ENCODE results near the gene PPP1R1B. TPM values are rescaled to one million over a fixed set of nuclear protein-coding genes. Genes with fewer than 3 reads are reported as not detected.

PPP1R1B gene
- total RNA-seq, 1 donor = not detected

DNA sequence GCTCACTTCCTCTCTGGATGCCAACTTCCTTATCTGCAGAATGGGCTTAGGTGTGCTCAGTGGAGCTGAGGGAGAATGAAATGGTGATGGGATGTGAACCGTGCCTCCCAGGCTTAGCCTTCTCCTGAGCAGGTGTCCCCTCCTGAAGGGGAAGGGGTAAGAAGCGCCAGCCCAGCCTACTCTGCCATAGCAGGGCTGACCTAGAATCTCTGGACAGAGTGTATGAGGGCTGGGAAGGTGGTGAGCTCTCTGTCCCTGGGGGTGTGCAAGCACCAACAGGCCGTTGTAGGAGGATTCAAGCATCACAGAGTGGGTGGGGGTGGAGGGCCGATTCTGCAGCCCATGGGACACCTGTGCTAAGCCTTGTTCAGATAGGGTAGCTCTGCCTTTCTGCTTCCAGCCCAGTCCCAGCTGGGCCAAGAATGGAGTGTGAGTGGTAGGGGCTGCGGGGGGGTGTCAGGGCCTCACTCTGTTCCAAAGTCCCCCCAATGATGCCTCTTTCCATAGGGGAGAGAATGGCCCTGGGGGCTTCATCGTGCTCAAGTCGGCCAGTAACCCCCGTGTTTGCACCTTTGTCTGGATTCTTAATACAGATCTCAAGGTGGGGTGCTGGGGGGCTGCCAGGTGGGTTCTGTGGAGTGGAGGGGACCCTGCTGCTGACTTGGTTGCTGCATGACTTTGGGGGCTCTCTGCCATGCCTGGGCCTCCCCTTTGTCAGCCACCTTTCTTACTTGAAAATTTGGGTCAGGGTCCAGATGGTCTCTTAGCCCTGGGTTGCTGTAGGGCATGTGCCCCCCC is 35.2 kb downstream of the PPP1R1B start:
- H3K4me1 ChIP-seq (ENCODE audit: insufficient read depth, low read length) = no peaks in the 10 kb centered on the region
- no peak for TF ChIP-seq CTCF (IDR thresholded peaks at IDR 0.05; ENCODE audit: extremely low read depth, low read depth, low read length)

DNA sequence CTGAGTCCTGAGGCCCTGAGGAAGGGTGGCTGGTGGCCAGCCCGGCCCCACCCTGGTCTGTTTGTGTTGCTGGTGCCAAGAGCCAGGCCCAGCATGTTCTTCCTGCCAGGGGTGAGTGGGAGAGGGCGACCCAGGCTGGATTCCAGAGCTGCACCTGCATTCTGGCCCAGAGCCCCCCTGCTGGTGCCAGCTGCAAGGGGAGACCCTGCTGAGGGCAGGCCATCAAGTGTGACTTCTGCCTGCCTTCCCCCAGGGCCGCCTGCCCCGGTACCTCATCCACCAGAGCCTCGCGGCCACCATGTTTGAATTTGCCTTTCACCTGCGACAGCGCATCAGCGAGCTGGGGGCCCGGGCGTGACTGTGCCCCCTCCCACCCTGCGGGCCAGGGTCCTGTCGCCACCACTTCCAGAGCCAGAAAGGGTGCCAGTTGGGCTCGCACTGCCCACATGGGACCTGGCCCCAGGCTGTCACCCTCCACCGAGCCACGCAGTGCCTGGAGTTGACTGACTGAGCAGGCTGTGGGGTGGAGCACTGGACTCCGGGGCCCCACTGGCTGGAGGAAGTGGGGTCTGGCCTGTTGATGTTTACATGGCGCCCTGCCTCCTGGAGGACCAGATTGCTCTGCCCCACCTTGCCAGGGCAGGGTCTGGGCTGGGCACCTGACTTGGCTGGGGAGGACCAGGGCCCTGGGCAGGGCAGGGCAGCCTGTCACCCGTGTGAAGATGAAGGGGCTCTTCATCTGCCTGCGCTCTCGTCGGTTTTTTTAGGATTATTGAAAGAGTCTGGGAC is 36.0 kb downstream of the PPP1R1B start:
- H3K27me3 ChIP-seq (ENCODE audit: insufficient read depth, low read length) = peaks cover 30% of the 10 kb centered on the region
- no peaks in the 10 kb centered on the region for H3K9me3 ChIP-seq (ENCODE audit: low read depth, low read length)
- no peak overlapping the region for H2AFZ ChIP-seq (ENCODE audit: low read length)
- no peaks in the 10 kb centered on the region for H3K4me1 ChIP-seq (ENCODE audit: insufficient read depth, low read length)
- no peaks in the 10 kb centered on the region for H3K79me2 ChIP-seq (ENCODE audit: insufficient read depth, low read length)
- H4K20me1 ChIP-seq (ENCODE audit: insufficient read depth, low read length) = peaks cover 6% of the 10 kb centered on the region
- no peak overlapping the region for H3K4me3 ChIP-seq (ENCODE audit: insufficient read depth, low read length)
- no peak overlapping the region for H3K4me2 ChIP-seq (ENCODE audit: insufficient read depth, low read length)
- peaks cover 4% of the 10 kb centered on the region for H3K36me3 ChIP-seq (ENCODE audit: insufficient read depth, low read length)
- no peak overlapping the region for H3K27ac ChIP-seq (ENCODE audit: low read depth, low read length)
- DNase-seq (ENCODE audit: insufficient read length, low spot score, missing footprints) = peak; percentile 68
- no peak for TF ChIP-seq CTCF (IDR thresholded peaks at IDR 0.05; ENCODE audit: extremely low read depth, low read depth, low read length)

More for the DNA sequence above, 35.2 kb downstream of the PPP1R1B start:
- DNase-seq (ENCODE audit: insufficient read length, low spot score, missing footprints) = peak; percentile 72
- peaks cover 5% of the 10 kb centered on the region for H4K20me1 ChIP-seq (ENCODE audit: insufficient read depth, low read length)
- H3K27me3 ChIP-seq (ENCODE audit: insufficient read depth, low read length) = peaks cover 22% of the 10 kb centered on the region
- no peak overlapping the region for H2AFZ ChIP-seq (ENCODE audit: low read length)
- H3K79me2 ChIP-seq (ENCODE audit: insufficient read depth, low read length) = no peaks in the 10 kb centered on the region
- peaks cover 4% of the 10 kb centered on the region for H3K36me3 ChIP-seq (ENCODE audit: insufficient read depth, low read length)
- no peak overlapping the region for H3K4me2 ChIP-seq (ENCODE audit: insufficient read depth, low read length)
- H3K27ac ChIP-seq (ENCODE audit: low read depth, low read length) = no peak overlapping the region
- H3K9me3 ChIP-seq (ENCODE audit: low read depth, low read length) = no peaks in the 10 kb centered on the region
- H3K4me3 ChIP-seq (ENCODE audit: insufficient read depth, low read length) = no peak overlapping the region

DNA sequence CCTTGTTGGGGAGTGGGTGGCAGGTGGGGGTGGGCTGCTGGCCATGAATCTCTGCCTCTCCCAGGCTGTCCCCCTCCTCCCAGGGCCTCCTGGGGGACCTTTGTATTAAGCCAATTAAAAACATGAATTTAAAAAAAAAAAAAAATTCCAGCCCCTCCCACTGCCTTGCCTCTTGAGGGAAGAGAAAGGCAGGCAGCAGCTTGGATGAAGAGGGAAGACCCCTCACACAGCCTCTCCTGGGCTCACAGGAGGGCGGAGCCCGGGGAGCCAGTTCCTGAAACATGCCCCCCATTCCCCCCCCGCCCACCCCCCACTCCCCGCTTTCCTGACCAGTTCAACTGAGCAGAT is 36.6 kb downstream of the PPP1R1B start:
- Histone ChIP-seq H3K4me3 (ENCODE audit: insufficient read depth, low read length) (no peak overlapping the region), H3K27ac (ENCODE audit: low read depth, low read length) (no peak overlapping the region), H3K4me1 (ENCODE audit: insufficient read depth, low read length) (no peaks in the 10 kb centered on the region), H3K79me2 (ENCODE audit: insufficient read depth, low read length) (no peaks in the 10 kb centered on the region), H3K4me2 (ENCODE audit: insufficient read depth, low read length) (no peak overlapping the region), H3K9me3 (ENCODE audit: low read depth, low read length) (no peaks in the 10 kb centered on the region), H2AFZ (ENCODE audit: low read length) (no peak overlapping the region), H3K27me3 (ENCODE audit: insufficient read depth, low read length) (peaks cover 33% of the 10 kb centered on the region), H3K36me3 (ENCODE audit: insufficient read depth, low read length) (peaks cover 4% of the 10 kb centered on the region), H4K20me1 (ENCODE audit: insufficient read depth, low read length) (peaks cover 6% of the 10 kb centered on the region)
- no peak for TF ChIP-seq CTCF (IDR thresholded peaks at IDR 0.05; ENCODE audit: extremely low read depth, low read depth, low read length)
- peak; percentile 77 for DNase-seq (ENCODE audit: insufficient read length, low spot score, missing footprints)
